CD4-positive, alpha-beta T cell (primary cell): ENCODE data around the gene CSNK2A1. TPM values are rescaled to one million over a fixed set of nuclear protein-coding genes. Genes with fewer than 3 reads are reported as not detected.

ENCODE experiments used
- ATAC-seq: fragments of 200-7000 bp; cut with Tn5 transposase; one replicate; pipeline ENCODE4 v1.10.0; 2022; ENCODE audit warnings: mild to moderate bottlenecking; ENCODE audit not compliant: poor library complexity
- CTCF ChIA-PET: fragments of 350-600 bp; sonication (Branson Sonifier 250); formaldehyde crosslinking; loops from one replicate; lab custom pipeline; 2021; ENCODE audit warnings: antibody characterized with exemption, inconsistent platforms; lab: Charles Lee
- POLR2A ChIA-PET: fragments of 350-600 bp; sonication (Branson Sonifier 250); formaldehyde crosslinking; loops from one replicate; lab custom pipeline; 2021; ENCODE audit warnings: antibody characterized with exemption, inconsistent platforms; lab: Charles Lee
- DNase-seq, 14 experiments: peaks; one replicate each; pipeline ENCODE4 v3.0.0-alpha.2; 2013 to 2020; ENCODE audit warnings: mixed read lengths in 2 of 14
- H3K27ac ChIP-seq, 2 donors: one replicate each; pipeline versions ENCODE4 v1.5.1 to v1.7.0; 2013; ENCODE audit warnings: low read length in 2 of 2, low read depth in 1 of 2, mild to moderate bottlenecking in 1 of 2
- H3K27me3 ChIP-seq, 2 experiments: 1 replicate in 1 of 2; 2 replicates in 1 of 2; pipeline versions ENCODE4 v1.6.1 to v1.7.0; 2013; ENCODE audit warnings: low read length in 2 of 2, control low read depth in 1 of 2, mild to moderate bottlenecking in 1 of 2, moderate library complexity in 1 of 2; ENCODE audit not compliant: insufficient read depth in 2 of 2, control insufficient read depth in 1 of 2
- H3K36me3 ChIP-seq: one replicate; pipeline ENCODE4 v1.6.1; 2013; ENCODE audit warnings: low read length, control low read depth; ENCODE audit not compliant: insufficient read depth
- H3K4me1 ChIP-seq: one replicate; pipeline ENCODE4 v1.6.1; 2013; ENCODE audit warnings: low read length, control low read depth; ENCODE audit not compliant: insufficient read depth
- H3K4me3 ChIP-seq: one replicate; pipeline ENCODE4 v1.5.1; 2013; ENCODE audit warnings: mild to moderate bottlenecking, low read length, moderate library complexity
- H3K9me3 ChIP-seq, 2 experiments: 1 replicate in 1 of 2; 2 replicates in 1 of 2; pipeline versions ENCODE4 v1.6.1 to v1.7.0; 2013; ENCODE audit warnings: low read length in 2 of 2, mild to moderate bottlenecking in 2 of 2, control low read depth in 1 of 2, moderate library complexity in 1 of 2; ENCODE audit not compliant: control insufficient read depth in 1 of 2, insufficient read depth in 1 of 2
- H3K27ac Mint-ChIP-seq: one replicate; pipeline ENCODE4 v1.8.0; 2020; ENCODE audit warnings: mixed read lengths
- H3K27me3 Mint-ChIP-seq: one replicate; pipeline ENCODE4 v1.8.0; 2021; ENCODE audit warnings: mixed read lengths
- H3K36me3 Mint-ChIP-seq: one replicate; pipeline ENCODE4 v1.8.0; 2021; ENCODE audit warnings: low read depth, mixed read lengths
- H3K4me1 Mint-ChIP-seq: one replicate; pipeline ENCODE4 v1.8.0; 2021; ENCODE audit warnings: low read depth, mixed read lengths
- H3K4me3 Mint-ChIP-seq: one replicate; pipeline ENCODE4 v1.8.0; 2020; ENCODE audit warnings: mild to moderate bottlenecking, mixed read lengths
- H3K9me3 Mint-ChIP-seq: one replicate; pipeline ENCODE4 v1.8.0; 2020; ENCODE audit warnings: mixed read lengths
- CTCF ChIP-seq: fragments of 200-600 bp; IDR thresholded peaks from one replicate; pipeline ENCODE4 v1.8.0; 2022; ENCODE audit warnings: antibody characterized with exemption, mild to moderate bottlenecking
- intact Hi-C, 2 experiments: fragments of 100-400 bp; cut with DNase I in 1 of 2; cut with micrococcal nuclease in 1 of 2; formaldehyde crosslinking; loops; one replicate each; pipeline versions ENCODE4 v1.15.1 to v1.9.0; 2023 to 2025; cut with DNase I, micrococcal nuclease
- polyA plus RNA-seq, 2 donors: library from polyadenylated mRNA; unstranded; fragments of 120-200 nt; gene quantifications; one replicate each; pipeline ENCODE4 v1.2.1, GENCODE V29; 2013
- total RNA-seq, 174 experiments: library from RNA in 2 of 174; stranded (reverse) in 2 of 174; gene quantifications; one replicate each; pipeline ENCODE4 v1.2.3 and lab custom pipeline; 2021 to 2026

Gene CSNK2A1
- 10 to 100 TPM; 55.5 to 56.9 TPM for total RNA-seq
- 54.5 TPM for polyA plus RNA-seq (2013, experiment 1 of 2)
- 58.7 TPM for polyA plus RNA-seq (2013, experiment 2 of 2)
- 59.0 to 338 (median 134) reads per million in 172 experiments for total RNA-seq (lab: John Stamatoyannopoulos, UW)

- peaks cover 54% of the 10 kb centered on the region for H3K4me1 Mint-ChIP-seq
- peaks cover 12% of the 10 kb centered on the region for H3K27me3 Mint-ChIP-seq
- Histone ChIP-seq H3K27me3 (no peaks in the 10 kb centered on the region), H3K4me1 (peaks cover 32% of the 10 kb centered on the region), H3K27ac (peak within 1 kb of the TSS; percentile 83 to 98), H3K36me3 (peaks cover 2% of the 10 kb centered on the region), H3K9me3 (peaks cover 3 to 7% of the 10 kb centered on the region in 2 experiments), H3K4me3 (peak within 1 kb of the TSS; percentile 88)
- ATAC-seq (peak; percentile 91), DNase-seq (peak; percentile 91 to 98 (median 96))
- peaks cover 32% of the 10 kb centered on the region for H3K36me3 Mint-ChIP-seq
- ChIA-PET POLR2A (interaction anchor here (0.7 to 2.0 kb wide), 12 partner anchors 9 to 290 kb away, joined by 3 to 11 read pairs (median 4); partner anchors contain the start of genes FAM110A, RBCK1, SOX12 and TBC1D20), CTCF (interaction anchor here (1.4 kb wide), 1 partner anchor 213 kb away, joined by 3 read pairs; no protein-coding TSS in a partner anchor)
- no peaks in the 10 kb centered on the region for H3K9me3 Mint-ChIP-seq
- TF ChIP-seq CTCF, result no peak
- peak within 1 kb of the TSS; percentile 100 for H3K4me3 Mint-ChIP-seq
- peak within 1 kb of the TSS; percentile 99 for H3K27ac Mint-ChIP-seq
- intact Hi-C loops, result loop anchor here (2.0 to 5.0 kb wide), 5 partner anchors 81 to 579 kb away; partner anchors contain the start of genes TBC1D20 (in 1 of the 2) and ZCCHC3 (in 1 of the 2)
Observed at GRCh38 chr20:543369-544152, at the start of gene CSNK2A1. TSS of gene CSNK2A1 (minus strand) at chr20:543790. CDS start at chr20:508551, 35,239 bp downstream.

GRCh38 chr20:592506-592905 is 48.9 kb upstream of the CSNK2A1 start:
- no peak overlapping the region for H3K27ac ChIP-seq
- H3K9me3 ChIP-seq, result no peaks in the 10 kb centered on the region
- H3K4me3 Mint-ChIP-seq, result no peak overlapping the region
- TF ChIP-seq CTCF, result no peak
- peaks cover 29% of the 10 kb centered on the region for H3K27me3 Mint-ChIP-seq
- H3K9me3 Mint-ChIP-seq, result no peaks in the 10 kb centered on the region
- ATAC-seq (no peak), DNase-seq (no peak)
- H3K27ac Mint-ChIP-seq, result no peak overlapping the region
- no peaks in the 10 kb centered on the region for H3K4me1 Mint-ChIP-seq
- intact Hi-C loops, result no loop called here
- no peaks in the 10 kb centered on the region for H3K4me1 ChIP-seq
- POLR2A ChIA-PET, result no interaction called here
- H3K4me3 ChIP-seq, result no peak overlapping the region
- H3K36me3 Mint-ChIP-seq, result no peaks in the 10 kb centered on the region
- no peaks in the 10 kb centered on the region for H3K36me3 ChIP-seq
- no peaks in the 10 kb centered on the region for H3K27me3 ChIP-seq
- CTCF ChIA-PET, result no interaction called here

GRCh38 chr20:591941-592340 is 48.4 kb upstream of the CSNK2A1 start:
- Mint-ChIP-seq H3K9me3 (no peaks in the 10 kb centered on the region), H3K4me3 (no peak overlapping the region), H3K4me1 (no peaks in the 10 kb centered on the region), H3K27ac (no peak overlapping the region), H3K27me3 (peaks cover 32% of the 10 kb centered on the region), H3K36me3 (no peaks in the 10 kb centered on the region)
- Histone ChIP-seq H3K4me1 (no peaks in the 10 kb centered on the region), H3K27ac (no peak overlapping the region), H3K27me3 (no peaks in the 10 kb centered on the region), H3K9me3 (no peaks in the 10 kb centered on the region), H3K4me3 (no peak overlapping the region), H3K36me3 (no peaks in the 10 kb centered on the region)
- no peak for TF ChIP-seq CTCF
- no peak for DNase-seq
- ATAC-seq, result no peak
- intact Hi-C loops, result no loop called here
- POLR2A ChIA-PET, result no interaction called here
- CTCF ChIA-PET, result no interaction called here
